K562 (cell line): ENCODE measurements around the gene KCNQ4. TPM values are rescaled to one million over a fixed set of nuclear protein-coding genes. Genes with fewer than 3 reads are reported as not detected.

Experiments used
- NR3C1 ChIP-seq: sonication (generic); formaldehyde crosslinking; IDR thresholded peaks from 2 replicates; pipeline ENCODE4 v1.8.1; 2022; ENCODE audit warnings: missing genetic modification reagents
- TAF7 ChIP-seq: fragments of 450-650 bp; IDR thresholded peaks from 2 replicates; pipeline ENCODE4 v1.6.1; 2016; ENCODE audit warnings: missing genetic modification characterization, missing compliant biosample characterization
- polyA plus RNA-seq, 8 experiments: library from polyadenylated mRNA; depleted of rRNA in 4 of 8; stranded (reverse) in 5 of 8; unstranded in 3 of 8; fragments of >200 nt; fragmentation: Nextera tagmentation in 2 of 8; fragmentation: Illumina TruSeq in 1 of 8; extraction: Ambion mirVana in 2 of 8; extraction: Trizol in 1 of 8; gene quantifications; 2 replicates each; pipeline versions ENCODE4 v1.2.1 to v1.2.3, GENCODE V29; 2011 to 2014; ENCODE audit warnings: inconsistent platforms in 1 of 8, missing spikeins in 1 of 8
- total RNA-seq, 7 experiments: library from RNA; depleted of rRNA in 6 of 7; stranded (reverse); fragments of >200 nt in 6 of 7; fragmentation: Illumina TruSeq in 2 of 7; extraction: Trizol in 2 of 7; gene quantifications; 2 replicates each; pipeline versions ENCODE4 v1.2.1 to v1.2.3, GENCODE V29; 2011 to 2021; ENCODE audit warnings: low replicate concordance in 1 of 7
- TF ChIP-seq, protein P1 (sequence below): fragments of 200-600 bp; sonication (generic); IDR thresholded peaks from one replicate; pipeline ENCODE4 v1.6.1; 2012; ENCODE audit warnings: mild to moderate bottlenecking, low read depth, low read length, inconsistent platforms
- TF ChIP-seq, protein P2 (sequence below): sonication (generic); formaldehyde crosslinking; IDR thresholded peaks from 2 replicates; pipeline ENCODE4 v1.9.0; 2022; ENCODE audit warnings: mild to moderate bottlenecking, missing genetic modification reagents

KCNQ4 gene
- total and polyA plus RNA-seq, 9 of the 15 experiments (the other 6 are each of a cell fraction or from before 2014, with no cell fraction given) = 0.07 to 4.1 (median 0.79) TPM

DNA sequence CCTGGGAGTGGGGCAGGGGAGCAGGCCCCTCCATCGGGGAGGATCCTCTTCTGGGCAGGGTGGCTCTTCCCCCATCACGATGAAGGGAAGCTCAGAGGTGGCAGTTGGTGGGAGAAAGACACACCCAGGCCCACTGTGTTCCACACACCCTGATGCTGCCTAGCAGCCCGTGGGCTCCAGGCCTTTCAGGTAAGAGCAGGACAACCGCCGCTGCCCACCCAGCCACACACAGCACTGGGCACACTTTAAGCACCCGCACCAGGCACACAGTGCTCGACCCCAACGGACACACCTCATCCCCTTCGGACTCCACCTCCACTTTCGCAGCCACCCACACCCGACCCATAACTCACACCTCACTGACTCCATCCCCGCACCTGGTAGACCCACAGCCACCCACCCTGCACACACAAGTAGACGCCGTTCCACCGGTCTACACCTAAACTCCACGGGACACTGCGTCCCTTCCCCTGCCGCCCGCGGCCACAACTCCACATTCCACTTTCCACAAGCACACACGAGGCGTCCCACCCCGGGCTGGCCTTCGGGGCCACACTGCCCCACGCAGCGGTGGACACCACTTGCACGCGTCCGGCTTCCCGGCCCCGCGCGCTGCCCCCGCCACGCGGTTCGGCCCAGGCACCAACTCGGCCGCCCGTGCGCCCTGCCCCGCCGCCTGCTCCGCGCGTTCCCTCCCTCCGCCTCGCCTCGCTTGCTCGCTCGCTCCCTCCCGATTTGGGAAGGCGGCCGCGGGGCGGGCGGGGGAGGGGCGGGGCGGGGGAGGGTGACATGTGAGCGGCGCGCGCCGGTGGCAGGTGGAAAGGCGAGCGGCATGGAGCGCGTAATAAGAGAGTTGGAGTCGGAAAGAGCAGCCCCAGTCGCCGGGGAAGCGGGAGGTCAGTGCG is at the start of gene KCNQ4 (continued):
- TF ChIP-seq, protein P1, sequence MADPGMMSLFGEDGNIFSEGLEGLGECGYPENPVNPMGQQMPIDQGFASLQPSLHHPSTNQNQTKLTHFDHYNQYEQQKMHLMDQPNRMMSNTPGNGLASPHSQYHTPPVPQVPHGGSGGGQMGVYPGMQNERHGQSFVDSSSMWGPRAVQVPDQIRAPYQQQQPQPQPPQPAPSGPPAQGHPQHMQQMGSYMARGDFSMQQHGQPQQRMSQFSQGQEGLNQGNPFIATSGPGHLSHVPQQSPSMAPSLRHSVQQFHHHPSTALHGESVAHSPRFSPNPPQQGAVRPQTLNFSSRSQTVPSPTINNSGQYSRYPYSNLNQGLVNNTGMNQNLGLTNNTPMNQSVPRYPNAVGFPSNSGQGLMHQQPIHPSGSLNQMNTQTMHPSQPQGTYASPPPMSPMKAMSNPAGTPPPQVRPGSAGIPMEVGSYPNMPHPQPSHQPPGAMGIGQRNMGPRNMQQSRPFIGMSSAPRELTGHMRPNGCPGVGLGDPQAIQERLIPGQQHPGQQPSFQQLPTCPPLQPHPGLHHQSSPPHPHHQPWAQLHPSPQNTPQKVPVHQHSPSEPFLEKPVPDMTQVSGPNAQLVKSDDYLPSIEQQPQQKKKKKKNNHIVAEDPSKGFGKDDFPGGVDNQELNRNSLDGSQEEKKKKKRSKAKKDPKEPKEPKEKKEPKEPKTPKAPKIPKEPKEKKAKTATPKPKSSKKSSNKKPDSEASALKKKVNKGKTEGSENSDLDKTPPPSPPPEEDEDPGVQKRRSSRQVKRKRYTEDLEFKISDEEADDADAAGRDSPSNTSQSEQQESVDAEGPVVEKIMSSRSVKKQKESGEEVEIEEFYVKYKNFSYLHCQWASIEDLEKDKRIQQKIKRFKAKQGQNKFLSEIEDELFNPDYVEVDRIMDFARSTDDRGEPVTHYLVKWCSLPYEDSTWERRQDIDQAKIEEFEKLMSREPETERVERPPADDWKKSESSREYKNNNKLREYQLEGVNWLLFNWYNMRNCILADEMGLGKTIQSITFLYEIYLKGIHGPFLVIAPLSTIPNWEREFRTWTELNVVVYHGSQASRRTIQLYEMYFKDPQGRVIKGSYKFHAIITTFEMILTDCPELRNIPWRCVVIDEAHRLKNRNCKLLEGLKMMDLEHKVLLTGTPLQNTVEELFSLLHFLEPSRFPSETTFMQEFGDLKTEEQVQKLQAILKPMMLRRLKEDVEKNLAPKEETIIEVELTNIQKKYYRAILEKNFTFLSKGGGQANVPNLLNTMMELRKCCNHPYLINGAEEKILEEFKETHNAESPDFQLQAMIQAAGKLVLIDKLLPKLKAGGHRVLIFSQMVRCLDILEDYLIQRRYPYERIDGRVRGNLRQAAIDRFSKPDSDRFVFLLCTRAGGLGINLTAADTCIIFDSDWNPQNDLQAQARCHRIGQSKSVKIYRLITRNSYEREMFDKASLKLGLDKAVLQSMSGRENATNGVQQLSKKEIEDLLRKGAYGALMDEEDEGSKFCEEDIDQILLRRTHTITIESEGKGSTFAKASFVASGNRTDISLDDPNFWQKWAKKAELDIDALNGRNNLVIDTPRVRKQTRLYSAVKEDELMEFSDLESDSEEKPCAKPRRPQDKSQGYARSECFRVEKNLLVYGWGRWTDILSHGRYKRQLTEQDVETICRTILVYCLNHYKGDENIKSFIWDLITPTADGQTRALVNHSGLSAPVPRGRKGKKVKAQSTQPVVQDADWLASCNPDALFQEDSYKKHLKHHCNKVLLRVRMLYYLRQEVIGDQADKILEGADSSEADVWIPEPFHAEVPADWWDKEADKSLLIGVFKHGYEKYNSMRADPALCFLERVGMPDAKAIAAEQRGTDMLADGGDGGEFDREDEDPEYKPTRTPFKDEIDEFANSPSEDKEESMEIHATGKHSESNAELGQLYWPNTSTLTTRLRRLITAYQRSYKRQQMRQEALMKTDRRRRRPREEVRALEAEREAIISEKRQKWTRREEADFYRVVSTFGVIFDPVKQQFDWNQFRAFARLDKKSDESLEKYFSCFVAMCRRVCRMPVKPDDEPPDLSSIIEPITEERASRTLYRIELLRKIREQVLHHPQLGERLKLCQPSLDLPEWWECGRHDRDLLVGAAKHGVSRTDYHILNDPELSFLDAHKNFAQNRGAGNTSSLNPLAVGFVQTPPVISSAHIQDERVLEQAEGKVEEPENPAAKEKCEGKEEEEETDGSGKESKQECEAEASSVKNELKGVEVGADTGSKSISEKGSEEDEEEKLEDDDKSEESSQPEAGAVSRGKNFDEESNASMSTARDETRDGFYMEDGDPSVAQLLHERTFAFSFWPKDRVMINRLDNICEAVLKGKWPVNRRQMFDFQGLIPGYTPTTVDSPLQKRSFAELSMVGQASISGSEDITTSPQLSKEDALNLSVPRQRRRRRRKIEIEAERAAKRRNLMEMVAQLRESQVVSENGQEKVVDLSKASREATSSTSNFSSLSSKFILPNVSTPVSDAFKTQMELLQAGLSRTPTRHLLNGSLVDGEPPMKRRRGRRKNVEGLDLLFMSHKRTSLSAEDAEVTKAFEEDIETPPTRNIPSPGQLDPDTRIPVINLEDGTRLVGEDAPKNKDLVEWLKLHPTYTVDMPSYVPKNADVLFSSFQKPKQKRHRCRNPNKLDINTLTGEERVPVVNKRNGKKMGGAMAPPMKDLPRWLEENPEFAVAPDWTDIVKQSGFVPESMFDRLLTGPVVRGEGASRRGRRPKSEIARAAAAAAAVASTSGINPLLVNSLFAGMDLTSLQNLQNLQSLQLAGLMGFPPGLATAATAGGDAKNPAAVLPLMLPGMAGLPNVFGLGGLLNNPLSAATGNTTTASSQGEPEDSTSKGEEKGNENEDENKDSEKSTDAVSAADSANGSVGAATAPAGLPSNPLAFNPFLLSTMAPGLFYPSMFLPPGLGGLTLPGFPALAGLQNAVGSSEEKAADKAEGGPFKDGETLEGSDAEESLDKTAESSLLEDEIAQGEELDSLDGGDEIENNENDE = no peak
- TF ChIP-seq, protein P2, sequence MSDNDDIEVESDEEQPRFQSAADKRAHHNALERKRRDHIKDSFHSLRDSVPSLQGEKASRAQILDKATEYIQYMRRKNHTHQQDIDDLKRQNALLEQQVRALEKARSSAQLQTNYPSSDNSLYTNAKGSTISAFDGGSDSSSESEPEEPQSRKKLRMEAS (CRISPR knock-in tag) = peak; percentile 93
- peak; percentile 89 for TF ChIP-seq NR3C1 (CRISPR knock-in tag)
- TF ChIP-seq TAF7 (tag) = no peak
